Activated CD8-positive, alpha-beta memory T cell treated with anti-CD3 and anti-CD28 coated beads for 48 hours (primary cell): Measurements from ENCODE around the gene GRIK4.

Experiments
- DNase-seq, 3 experiments: peaks; one replicate each; pipeline ENCODE4 v3.0.0-alpha.2; 2020; ENCODE audit warnings: low read depth in 2 of 3, low spot score in 2 of 3

GRIK4 gene

GRCh38 chr11:120633616-120634393, 122.3 kb downstream of the GRIK4 start:
- DNase-seq: no peak

- no peak for DNase-seq
Observed at GRCh38 chr11:120634706-120635105, 123.2 kb downstream of the GRIK4 start.

- no peak for DNase-seq
Observed at GRCh38 chr11:120635136-120635810, 123.7 kb downstream of the GRIK4 start.

GRCh38 chr11:120637131-120637530, 125.6 kb downstream of the GRIK4 start:
- no peak for DNase-seq

GRCh38 chr11:120642196-120642894, 130.8 kb downstream of the GRIK4 start:
- no peak for DNase-seq

- DNase-seq: no peak
Observed at GRCh38 chr11:120643284-120643683, 131.7 kb downstream of the GRIK4 start.

GRCh38 chr11:120645639-120646038, 134.1 kb downstream of the GRIK4 start:
- no peak for DNase-seq

GRCh38 chr11:120646206-120646605, 134.7 kb downstream of the GRIK4 start:
- no peak for DNase-seq

GRCh38 chr11:120647681-120648080, 136.1 kb downstream of the GRIK4 start:
- no peak for DNase-seq

GRCh38 chr11:120648771-120649170, 137.2 kb downstream of the GRIK4 start:
- no peak for DNase-seq

- no peak for DNase-seq
Observed at GRCh38 chr11:120649316-120649715, 137.8 kb downstream of the GRIK4 start.

GRCh38 chr11:120651396-120651795, 139.8 kb downstream of the GRIK4 start:
- DNase-seq: no peak

- DNase-seq: no peak
Observed at GRCh38 chr11:120651836-120652235, 140.3 kb downstream of the GRIK4 start.

- DNase-seq: no peak
Observed at GRCh38 chr11:120652705-120653335, 141.3 kb downstream of the GRIK4 start.

GRCh38 chr11:120655589-120655988, 144.0 kb downstream of the GRIK4 start:
- no peak for DNase-seq

GRCh38 chr11:120657306-120658070, 145.9 kb downstream of the GRIK4 start:
- no peak for DNase-seq

- DNase-seq: no peak
Observed at GRCh38 chr11:120658071-120658423, 146.5 kb downstream of the GRIK4 start.

GRCh38 chr11:120659076-120659475, 147.5 kb downstream of the GRIK4 start:
- no peak for DNase-seq

GRCh38 chr11:120660024-120660565, 148.5 kb downstream of the GRIK4 start:
- no peak for DNase-seq

- no peak for DNase-seq
Observed at GRCh38 chr11:120662071-120662676, 150.6 kb downstream of the GRIK4 start.
